ENCODE results near the gene KDM4C.

DNA sequence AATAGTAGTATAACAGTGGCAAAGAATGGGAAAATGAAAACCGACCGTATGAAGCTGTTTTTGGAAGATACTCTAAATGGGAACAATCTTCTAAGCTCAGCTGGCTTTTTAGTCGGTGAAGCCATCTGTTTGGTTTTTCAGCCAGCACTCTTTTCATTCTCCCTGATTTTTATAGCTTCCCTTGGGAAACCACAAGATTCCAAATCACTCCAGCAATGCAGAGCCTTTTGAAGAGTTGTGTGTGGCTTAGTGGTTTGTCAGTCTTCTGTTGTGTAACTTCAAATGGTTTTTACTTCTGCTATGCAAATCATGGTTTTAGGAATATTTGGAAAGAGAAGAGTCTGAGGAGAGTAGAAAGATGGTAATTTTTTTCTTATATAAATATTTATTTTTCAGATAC is 180.7 kb downstream of the KDM4C start:
- TF ChIP-seq, protein P1, sequence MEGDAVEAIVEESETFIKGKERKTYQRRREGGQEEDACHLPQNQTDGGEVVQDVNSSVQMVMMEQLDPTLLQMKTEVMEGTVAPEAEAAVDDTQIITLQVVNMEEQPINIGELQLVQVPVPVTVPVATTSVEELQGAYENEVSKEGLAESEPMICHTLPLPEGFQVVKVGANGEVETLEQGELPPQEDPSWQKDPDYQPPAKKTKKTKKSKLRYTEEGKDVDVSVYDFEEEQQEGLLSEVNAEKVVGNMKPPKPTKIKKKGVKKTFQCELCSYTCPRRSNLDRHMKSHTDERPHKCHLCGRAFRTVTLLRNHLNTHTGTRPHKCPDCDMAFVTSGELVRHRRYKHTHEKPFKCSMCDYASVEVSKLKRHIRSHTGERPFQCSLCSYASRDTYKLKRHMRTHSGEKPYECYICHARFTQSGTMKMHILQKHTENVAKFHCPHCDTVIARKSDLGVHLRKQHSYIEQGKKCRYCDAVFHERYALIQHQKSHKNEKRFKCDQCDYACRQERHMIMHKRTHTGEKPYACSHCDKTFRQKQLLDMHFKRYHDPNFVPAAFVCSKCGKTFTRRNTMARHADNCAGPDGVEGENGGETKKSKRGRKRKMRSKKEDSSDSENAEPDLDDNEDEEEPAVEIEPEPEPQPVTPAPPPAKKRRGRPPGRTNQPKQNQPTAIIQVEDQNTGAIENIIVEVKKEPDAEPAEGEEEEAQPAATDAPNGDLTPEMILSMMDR (optimal IDR thresholded peaks at IDR 0.05 in 1 of 3, IDR thresholded peaks at IDR 0.05 in 1 of 3, conservative IDR thresholded peaks at IDR 0.05 in 1 of 3; ENCODE audit: extremely low read depth in 1 of 3, insufficient read depth in 2 of 3, low read length in 3 of 3): no peak
- no peak for TF ChIP-seq EZH2 (IDR thresholded peaks at IDR 0.05; ENCODE audit: low read length)
